Measurements from ENCODE around the gene ALOX12B. TPM values are rescaled to one million over a fixed set of nuclear protein-coding genes. Genes with fewer than 3 reads are reported as not detected.
A peak's percentile ranks its signal among the peaks of the same experiment; 100 is the strongest.

Gene ALOX12B
- total RNA-seq, 2 experiments from 2014 or later = 2.0 to 5.3 TPM

GRCh38 chr17:8126491-8127066 lies 39.1 kb upstream of the ALOX12B start:
- intact Hi-C loops (cut with micrococcal nuclease; ENCODE audit: unreplicated experiment) = no loop called here
- 0 out of 2 replicates have a peak, but pooled peaks cover 3% of the 10 kb centered on the region for H4K20me1 ChIP-seq (ENCODE audit: insufficient read depth, low read length)
- peaks cover 40% of the 10 kb centered on the region for H3K4me1 ChIP-seq (ENCODE audit: insufficient read depth, low read length, poor library complexity, severe bottlenecking)
- no TSS peak for BruUV-seq (replicated peaks)
- peak overlapping the region; percentile 79 for H3K4me3 ChIP-seq (ENCODE audit: low read depth, low read length, poor library complexity, severe bottlenecking)
- ChIA-PET CTCF (ENCODE audit: unreplicated experiment) (interaction anchor here (1.0 kb wide), 1 partner anchor 11 kb away, joined by 3 read pairs; no protein-coding TSS in a partner anchor), POLR2A (interaction anchor here (0.9 to 1.7 kb wide), 4 partner anchors 11 to 65 kb away, joined by 3 to 5 read pairs (median 4); no protein-coding TSS in a partner anchor)
- no peaks in the 10 kb centered on the region for H3K36me3 ChIP-seq (ENCODE audit: insufficient read depth, low read length)
- peak; percentile 65 for DNase-seq (ENCODE audit: low spot score)
- H3K79me2 ChIP-seq (ENCODE audit: insufficient read depth, low read depth, low read length) = no peaks in the 10 kb centered on the region
- peak overlapping the region; percentile 98 for H3K4me2 ChIP-seq (ENCODE audit: low read length)
- H3K9me2 ChIP-seq (ENCODE audit: insufficient read depth, low read length) = no peaks in the 10 kb centered on the region
- no peaks in the 10 kb centered on the region for H3K9me3 ChIP-seq (ENCODE audit: low read length)
- H3K27ac ChIP-seq (ENCODE audit: low read depth, low read length, poor library complexity, severe bottlenecking) = peak overlapping the region; percentile 40
- TF ChIP-seq EZH2phosphoT487 (IDR thresholded peaks at IDR 0.05; ENCODE audit: borderline replicate concordance, low read depth, low read length) (no peak), CTCF (conservative IDR thresholded peaks at IDR 0.05; ENCODE audit: low read length) (no peak)
- peak overlapping the region; percentile 80; the same call in 1 of the 2 replicates for H2AFZ ChIP-seq (ENCODE audit: low read length)

GRCh38 chr17:8125947-8126490 lies 38.5 kb upstream of the ALOX12B start:
- intact Hi-C loops (cut with micrococcal nuclease; ENCODE audit: unreplicated experiment) = loop anchor here (1.0 kb wide), 2 partner anchors 13 to 257 kb away; partner anchors contain the start of gene RPL26
- no peaks in the 10 kb centered on the region for H3K36me3 ChIP-seq (ENCODE audit: insufficient read depth, low read length)
- peaks cover 42% of the 10 kb centered on the region for H3K4me1 ChIP-seq (ENCODE audit: insufficient read depth, low read length, poor library complexity, severe bottlenecking)
- H3K4me3 ChIP-seq (ENCODE audit: low read depth, low read length, poor library complexity, severe bottlenecking) = peak overlapping the region; percentile 79
- H3K9me2 ChIP-seq (ENCODE audit: insufficient read depth, low read length) = no peaks in the 10 kb centered on the region
- peak; percentile 51 for DNase-seq (ENCODE audit: low spot score)
- H3K9me3 ChIP-seq (ENCODE audit: low read length) = no peaks in the 10 kb centered on the region
- POLR2A ChIA-PET = interaction anchor here (0.9 to 1.7 kb wide), 4 partner anchors 12 to 66 kb away, joined by 3 to 5 read pairs (median 4); no protein-coding TSS in a partner anchor
- CTCF ChIA-PET (ENCODE audit: unreplicated experiment) = no interaction called here
- peak overlapping the region; percentile 80 for H2AFZ ChIP-seq (ENCODE audit: low read length)
- 0 out of 2 replicates have a peak, but pooled peaks cover 3% of the 10 kb centered on the region for H4K20me1 ChIP-seq (ENCODE audit: insufficient read depth, low read length)
- H3K4me2 ChIP-seq (ENCODE audit: low read length) = peak overlapping the region; percentile 98
- TF ChIP-seq EZH2phosphoT487 (IDR thresholded peaks at IDR 0.05; ENCODE audit: borderline replicate concordance, low read depth, low read length) = no peak
- no peak for TF ChIP-seq CTCF (conservative IDR thresholded peaks at IDR 0.05; ENCODE audit: low read length)
- no TSS peak for BruUV-seq (replicated peaks)
- peak overlapping the region; percentile 40 for H3K27ac ChIP-seq (ENCODE audit: low read depth, low read length, poor library complexity, severe bottlenecking)
- H3K79me2 ChIP-seq (ENCODE audit: insufficient read depth, low read depth, low read length) = no peaks in the 10 kb centered on the region
